Esophagus squamous epithelium (tissue), 5 donors: ENCODE data around the gene TLK1. TPM values are rescaled to one million over a fixed set of nuclear protein-coding genes. Genes with fewer than 3 reads are reported as not detected.

Experiments used
- DNase-seq: peaks from one replicate; lab custom pipeline; 2025; lab: John Stamatoyannopoulos, UW
- H3K27ac ChIP-seq, 4 donors: fragments of 200-600 bp; sonication (generic); one replicate each; pipeline ENCODE4 v1.5.1; 2016 to 2019; ENCODE audit warnings: mild to moderate bottlenecking in 1 of 4
- H3K27me3 ChIP-seq, 4 donors: fragments of 200-600 bp; sonication (generic); 1 replicate in 3 of 4; 2 replicates in 1 of 4; pipeline versions ENCODE4 v1.5.1 to v1.6.0; 2017 to 2021; ENCODE audit warnings: antibody characterized with exemption in 1 of 4
- H3K36me3 ChIP-seq, 3 donors: fragments of 200-600 bp; sonication (generic); one replicate each; pipeline ENCODE4 v1.5.1; 2016 to 2019
- H3K4me1 ChIP-seq, 3 donors: fragments of 200-600 bp; sonication (generic); one replicate each; pipeline ENCODE4 v1.5.1; 2017 to 2019
- H3K4me3 ChIP-seq, 4 donors: fragments of 200-600 bp; sonication (generic); 1 replicate in 3 of 4; 2 replicates in 1 of 4; pipeline ENCODE4 v1.5.1; 2016 to 2019; ENCODE audit warnings: mild to moderate bottlenecking in 2 of 4, moderate library complexity in 1 of 4
- H3K9me3 ChIP-seq, 3 donors: fragments of 200-600 bp; sonication (generic); one replicate each; pipeline ENCODE4 v1.5.1; 2016 to 2019
- CTCF ChIP-seq, 6 experiments: fragments of 450-650 bp in 4 of 6; fragments of 200-600 bp in 2 of 6; sonication (generic) in 2 of 6; IDR thresholded peaks; one replicate each; pipeline ENCODE4 v1.5.1; 2016 to 2019; ENCODE audit warnings: antibody characterized with exemption in 6 of 6, mild to moderate bottlenecking in 4 of 6, moderate library complexity in 4 of 6
- POLR2A ChIP-seq, 4 donors: fragments of 450-650 bp; IDR thresholded peaks; one replicate each; pipeline ENCODE4 v1.6.1; 2017; ENCODE audit warnings: antibody characterized with exemption in 4 of 4, mild to moderate bottlenecking in 4 of 4, moderate library complexity in 3 of 4
- WGBS, 2 donors: methylation state at CpG; one replicate each; pipeline ENCODE4 v1.1.5; 2018; 5-methylcytosine and 5-hydroxymethylcytosine counted together
- intact Hi-C: fragments of 100-400 bp; cut with DNase I; formaldehyde crosslinking; loops from one replicate; pipeline ENCODE4 v1.15.0; 2022
- total RNA-seq, 4 donors: library from RNA; depleted of rRNA; stranded (reverse); fragments of >200 nt; gene quantifications; one replicate each; pipeline ENCODE4 v1.1.0, GENCODE V29; 2016
- donor health status: DM: yes; HTN: yes; CAD: no.

Gene TLK1
- total RNA-seq, 4 donors from 2014 or later = 11.1 to 24.5 (median 20.0) TPM

GRCh38 chr2:170968205-170969003, 192.3 kb downstream of the TLK1 start:
- Histone ChIP-seq H3K4me1 (peaks cover 0 to 29% (median 4%) of the 10 kb centered on the region in 3 donors), H3K9me3 (no peaks in the 10 kb centered on the region), H3K27ac (no peak overlapping the region), H3K36me3 (peaks cover 8 to 58% (median 8%) of the 10 kb centered on the region in 3 donors), H3K4me3 (no peak overlapping the region), H3K27me3 (no peaks in the 10 kb centered on the region)
- no peak for DNase-seq
- intact Hi-C loops = no loop called here
- 80 to 85% methylated on average over 12 of the region's 12 CpGs for WGBS, 2 donors
- no peak for TF ChIP-seq CTCF (IDR thresholded peaks at IDR 0.05)
- no peak for TF ChIP-seq POLR2A (IDR thresholded peaks at IDR 0.05)

- Histone ChIP-seq H3K27ac (no peak overlapping the region), H3K27me3 (no peaks in the 10 kb centered on the region), H3K9me3 (no peaks in the 10 kb centered on the region), H3K4me1 (peaks cover 0 to 21% (median 0%) of the 10 kb centered on the region in 3 donors), H3K4me3 (no peak overlapping the region), H3K36me3 (peaks cover 8 to 67% (median 16%) of the 10 kb centered on the region in 3 donors)
- intact Hi-C loops = no loop called here
- 84 to 88% methylated on average over 4 to 5 of the region's 5 CpGs for WGBS, 2 donors
- DNase-seq = no peak
- no peak for TF ChIP-seq POLR2A (IDR thresholded peaks at IDR 0.05)
- TF ChIP-seq CTCF (IDR thresholded peaks at IDR 0.05) = no peak
These were observed 193.1 kb downstream of the TLK1 start for GRCh38 chr2:170967553-170967952.

GRCh38 chr2:170966648-170967396, 193.9 kb downstream of the TLK1 start:
- Histone ChIP-seq H3K9me3 (no peaks in the 10 kb centered on the region), H3K4me3 (no peak overlapping the region), H3K27me3 (no peaks in the 10 kb centered on the region), H3K27ac (no peak overlapping the region), H3K4me1 (peaks cover 0 to 18% (median 0%) of the 10 kb centered on the region in 3 donors), H3K36me3 (peaks cover 8 to 74% (median 22%) of the 10 kb centered on the region in 3 donors)
- WGBS, 2 donors = 85 to 87% methylated on average over 13 of the region's 13 CpGs
- DNase-seq = no peak
- intact Hi-C loops = no loop called here
- TF ChIP-seq POLR2A (IDR thresholded peaks at IDR 0.05) (no peak), CTCF (IDR thresholded peaks at IDR 0.05) (no peak)

- intact Hi-C loops = no loop called here
- DNase-seq = no peak
- Histone ChIP-seq H3K36me3 (peaks cover 8 to 86% (median 28%) of the 10 kb centered on the region in 3 donors), H3K4me3 (no peak overlapping the region), H3K27me3 (no peaks in the 10 kb centered on the region), H3K27ac (peak overlapping the region in 2 of 4 donors; percentile 10 to 43), H3K4me1 (peaks cover 0 to 18% (median 0%) of the 10 kb centered on the region in 3 donors), H3K9me3 (no peaks in the 10 kb centered on the region)
- 28 to 72% methylated on average over 15 to 19 of the region's 20 CpGs for WGBS, 2 donors
- no peak for TF ChIP-seq CTCF (IDR thresholded peaks at IDR 0.05)
- no peak for TF ChIP-seq POLR2A (IDR thresholded peaks at IDR 0.05)
These were observed 195.1 kb downstream of the TLK1 start for GRCh38 chr2:170965446-170966225.
